NCI-H446 (cell line): Measurements from ENCODE around the gene ICA1.
"Not testable (repeated sequence)": the region's sequence is repeated elsewhere in the genome, so short reads cannot be mapped to it uniquely, and the experiment has no call there.

Experiments used
- DNase-seq, 2 experiments: peaks; one replicate each; lab custom pipeline; 2025; lab: John Stamatoyannopoulos, UW

The ICA1 gene

GRCh38 chr7:8129318-8129659 is 132.7 kb downstream of the ICA1 start:
- DNase-seq, result no peak

GRCh38 chr7:8128449-8129317 is 133.3 kb downstream of the ICA1 start:
- DNase-seq, result no peak

DNA sequence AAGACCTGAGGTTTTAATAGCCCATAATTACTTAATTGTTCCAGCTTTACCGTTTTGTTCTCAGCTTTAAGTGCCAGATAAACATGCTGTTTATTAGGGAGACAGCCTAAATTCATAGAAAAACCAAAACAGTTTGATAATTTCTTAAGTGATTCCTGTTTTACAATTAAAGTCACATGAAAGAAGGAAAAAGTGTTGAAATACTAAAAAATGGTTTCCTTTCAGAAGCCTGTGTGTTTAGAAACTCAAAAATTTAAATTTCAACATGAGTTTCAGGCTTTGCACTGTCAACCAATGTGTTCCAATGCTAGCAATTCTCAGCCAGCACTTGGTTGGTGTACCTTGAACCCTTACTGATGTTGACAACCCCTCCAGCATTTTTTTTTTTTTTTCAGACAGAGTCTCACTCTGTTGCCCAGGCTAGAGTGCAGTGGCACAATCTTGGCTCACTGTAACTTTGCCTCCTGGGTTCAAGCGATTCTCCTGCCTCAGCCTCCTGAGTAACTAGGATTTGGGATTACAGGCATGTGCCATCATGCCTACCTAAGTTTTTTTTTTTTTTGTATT is 135.3 kb downstream of the ICA1 start:
- DNase-seq, result no peak

DNA sequence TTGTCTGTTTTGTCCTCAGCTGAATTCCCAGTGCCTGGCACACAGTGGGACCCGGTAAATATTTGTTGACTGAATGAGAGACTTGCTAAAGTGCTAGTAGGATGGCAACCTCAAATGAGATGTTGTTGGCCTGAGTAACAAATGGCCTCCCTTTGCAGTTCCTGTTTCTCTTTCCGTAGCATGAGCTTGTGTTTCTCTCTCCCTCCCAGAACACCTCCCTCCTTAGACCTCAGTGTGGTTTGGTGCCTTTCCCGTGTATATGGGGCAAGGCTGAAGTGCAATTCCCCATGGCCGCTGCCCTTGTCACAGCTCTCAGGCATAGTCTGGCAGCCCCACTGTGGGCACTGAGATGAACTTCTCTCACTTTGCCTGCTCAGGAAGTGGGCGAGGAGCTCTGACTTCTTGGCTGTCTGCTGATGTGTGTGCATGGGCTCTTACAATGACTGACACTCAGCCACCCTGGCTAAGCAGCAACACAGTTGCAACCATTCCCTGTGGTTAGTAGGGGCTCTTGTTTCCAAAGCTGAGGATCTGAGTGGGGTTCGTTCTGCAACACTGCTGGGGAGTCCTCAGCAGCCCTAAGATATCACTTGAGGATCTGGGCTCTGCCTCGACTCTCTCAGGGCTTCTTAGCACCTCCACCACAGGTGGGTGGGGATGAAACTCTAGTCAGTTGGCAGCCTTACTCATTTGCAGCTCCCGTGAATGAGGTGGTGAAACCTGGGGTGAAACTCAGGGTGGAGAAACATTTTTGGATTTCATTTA is 136.1 kb downstream of the ICA1 start:
- no peak for DNase-seq

DNA sequence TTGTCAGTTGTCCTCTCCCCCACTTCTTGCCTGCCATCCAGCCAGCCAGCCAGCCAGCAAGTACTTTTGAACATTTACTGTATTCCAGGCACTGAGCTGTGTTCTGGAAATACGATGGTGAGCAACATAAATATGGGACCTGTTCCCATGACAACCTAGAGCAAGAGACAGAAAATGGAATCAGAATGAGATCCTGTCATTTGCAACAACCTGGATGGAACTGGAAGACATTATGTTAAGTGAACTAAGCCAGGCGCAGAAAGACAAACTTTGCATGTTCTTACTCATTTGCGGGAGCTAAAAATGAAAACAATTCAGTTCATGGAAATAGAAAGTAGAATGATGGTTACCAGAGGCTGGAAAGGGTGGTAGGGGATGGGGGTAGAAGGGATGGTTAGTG is 140.7 kb downstream of the ICA1 start:
- DNase-seq, result no peak

DNA sequence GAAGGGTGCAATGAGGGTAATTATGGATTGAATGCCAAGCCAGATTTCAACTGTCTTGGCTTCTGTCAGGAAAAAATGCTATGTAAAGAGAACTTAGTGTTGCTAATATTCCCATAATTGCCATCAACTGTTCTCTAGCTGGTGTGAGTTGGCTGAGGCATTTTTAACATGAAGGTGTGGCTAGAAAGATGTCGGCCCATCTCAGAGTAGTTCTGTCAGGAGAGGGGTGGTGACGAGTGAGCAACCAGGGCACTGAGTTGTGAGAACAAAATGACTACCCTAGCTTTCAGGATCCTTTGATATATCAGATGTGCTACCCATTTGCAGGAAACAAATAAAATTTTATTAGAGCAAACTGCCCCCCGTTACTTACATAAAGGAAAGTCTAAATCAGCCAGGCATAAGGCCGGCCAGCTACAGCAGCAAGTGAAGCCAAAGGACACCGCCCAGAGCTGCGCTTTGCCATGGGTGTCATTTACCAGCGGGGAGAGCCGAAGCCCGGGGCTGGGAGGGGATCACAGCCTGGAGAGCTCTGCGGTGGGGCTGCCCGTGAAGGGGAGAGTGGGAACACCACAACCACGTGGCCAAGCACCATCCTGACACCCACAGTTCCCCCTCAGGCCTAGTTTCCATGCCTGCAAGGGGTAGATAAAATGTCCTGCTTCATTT is 141.4 kb downstream of the ICA1 start:
- no peak for DNase-seq

DNA sequence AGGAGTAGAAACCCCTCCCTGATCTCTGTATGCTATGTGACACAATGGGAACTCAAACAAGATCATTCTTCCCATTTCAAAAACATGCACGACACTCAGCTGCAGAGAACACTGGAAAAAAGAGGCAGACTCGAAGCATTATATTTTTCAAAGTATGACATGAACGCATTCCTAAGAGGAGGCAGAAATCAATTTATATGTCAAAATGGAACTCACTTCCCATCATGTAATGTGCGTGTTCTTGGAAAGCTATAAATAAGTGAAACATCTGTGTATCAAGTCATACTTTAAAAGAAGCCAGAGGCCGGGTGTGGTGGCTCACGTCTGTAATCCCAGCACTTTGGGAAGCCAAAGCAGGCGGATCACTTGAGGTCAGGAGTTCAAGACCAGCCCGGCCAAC is 142.7 kb downstream of the ICA1 start:
- no peak for DNase-seq

DNA sequence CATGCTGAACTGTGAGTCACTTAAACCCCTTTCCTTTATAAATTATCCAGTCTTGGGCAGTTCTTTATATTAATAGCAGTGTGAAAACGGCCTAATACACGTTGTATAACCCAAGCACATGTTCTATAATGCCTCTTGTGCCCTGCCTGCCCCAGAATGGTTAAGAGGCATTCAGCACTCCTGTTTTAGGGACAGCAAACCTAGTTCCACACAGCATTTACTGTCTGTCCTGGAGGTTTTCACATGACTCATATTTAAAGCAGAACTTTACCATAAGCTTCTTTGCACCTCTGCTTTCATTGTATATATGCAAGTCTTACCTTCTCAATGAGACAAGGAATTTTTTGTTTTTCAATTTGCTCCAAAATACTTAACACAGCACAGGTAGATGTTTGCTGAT is 144.8 kb downstream of the ICA1 start:
- no peak for DNase-seq

GRCh38 chr7:8115547-8116402 is 146.2 kb downstream of the ICA1 start:
- DNase-seq, result no peak

DNA sequence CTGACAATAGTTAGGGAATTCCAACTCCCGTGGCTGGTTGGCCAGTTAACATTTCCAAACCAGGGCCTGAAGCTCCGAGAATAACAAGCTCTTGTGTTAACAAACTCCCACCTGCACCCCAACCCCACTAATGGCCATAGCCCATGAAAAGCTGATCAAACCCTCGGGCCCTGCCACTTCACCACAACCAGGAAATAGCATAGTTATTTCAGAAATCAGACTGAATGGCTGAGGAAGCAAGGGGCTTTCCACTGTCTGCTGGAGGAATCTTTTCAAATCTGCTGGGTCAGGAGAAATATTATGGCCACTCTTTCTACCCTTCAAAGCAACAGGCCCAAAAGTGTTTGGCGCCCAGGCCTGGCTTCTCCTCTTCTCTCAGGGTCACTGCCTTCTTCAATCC is 147.8 kb downstream of the ICA1 start:
- DNase-seq, result no peak

DNA sequence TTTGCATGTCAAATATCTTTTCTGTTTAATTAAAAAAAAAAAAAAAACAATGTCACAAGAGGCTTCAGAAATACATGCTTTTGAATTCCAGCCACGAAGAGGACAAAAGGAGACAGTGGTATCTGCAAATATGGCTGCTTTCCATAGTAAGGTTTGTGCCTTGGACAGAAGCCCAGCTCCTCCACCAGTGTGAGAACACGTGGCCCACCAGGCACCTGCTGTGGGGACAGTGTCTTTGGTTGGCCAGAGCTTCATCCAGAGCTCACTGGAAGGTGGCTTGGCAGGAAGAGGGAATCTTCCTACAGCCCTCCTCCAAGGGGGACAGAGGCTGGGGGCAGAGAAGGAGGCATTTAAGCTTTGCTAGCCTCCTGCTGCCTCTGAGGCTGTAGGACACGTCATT is 148.8 kb downstream of the ICA1 start:
- peak in 1 of 2 experiments; percentile 32 for DNase-seq

DNA sequence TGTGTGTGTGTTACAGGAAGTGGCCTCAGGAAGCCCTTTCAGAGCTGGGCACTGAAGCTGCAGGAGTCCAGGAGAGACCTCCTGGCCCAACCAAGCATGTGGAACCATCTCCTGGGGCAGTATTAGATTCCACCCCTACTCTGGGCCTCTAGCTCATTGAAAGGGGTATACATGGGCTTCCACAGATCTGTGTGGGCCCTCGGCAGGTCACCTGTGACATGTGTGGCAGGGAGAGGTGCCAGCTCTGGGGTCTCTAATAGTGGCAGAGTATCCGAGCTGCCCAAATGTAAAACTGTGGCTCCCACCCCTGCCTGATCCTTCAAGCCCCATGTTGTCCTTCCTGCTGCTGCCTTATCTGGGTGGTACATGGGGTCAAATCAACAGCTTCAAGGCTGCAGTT is 149.3 kb downstream of the ICA1 start:
- DNase-seq, result no peak

DNA sequence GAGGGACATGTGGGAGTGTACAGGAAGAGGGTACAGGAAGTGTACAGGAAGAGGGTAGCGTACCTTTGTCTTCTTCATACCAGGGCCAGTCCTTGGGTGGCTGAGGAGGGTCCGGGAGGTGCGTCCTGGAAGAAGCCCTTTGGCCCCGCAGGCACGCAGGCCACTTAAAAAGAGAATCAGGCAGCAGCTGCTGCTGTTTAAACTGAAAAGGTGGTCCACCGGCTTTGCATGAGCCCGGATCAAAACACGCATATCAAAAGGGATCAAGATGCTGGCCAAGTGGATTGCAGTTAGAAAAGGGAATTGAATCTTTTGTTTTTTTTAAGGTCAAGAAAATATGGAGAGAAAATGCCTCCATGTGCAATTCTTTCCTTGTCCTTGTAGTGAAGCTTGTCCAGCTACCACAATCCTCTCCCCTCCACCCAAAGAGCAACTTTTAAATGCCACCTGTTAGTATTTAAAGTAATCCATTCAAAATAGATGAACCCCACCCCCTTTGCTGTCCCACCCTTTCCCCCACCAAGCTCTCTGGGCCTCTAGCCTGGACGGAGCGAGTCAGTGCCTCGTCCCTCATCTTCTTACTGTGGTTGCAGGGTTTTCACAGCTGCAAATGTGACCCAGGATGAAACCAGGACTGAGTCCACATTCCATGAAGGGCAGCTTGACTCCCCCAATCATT is 150.5 kb downstream of the ICA1 start:
- DNase-seq, result no peak

DNA sequence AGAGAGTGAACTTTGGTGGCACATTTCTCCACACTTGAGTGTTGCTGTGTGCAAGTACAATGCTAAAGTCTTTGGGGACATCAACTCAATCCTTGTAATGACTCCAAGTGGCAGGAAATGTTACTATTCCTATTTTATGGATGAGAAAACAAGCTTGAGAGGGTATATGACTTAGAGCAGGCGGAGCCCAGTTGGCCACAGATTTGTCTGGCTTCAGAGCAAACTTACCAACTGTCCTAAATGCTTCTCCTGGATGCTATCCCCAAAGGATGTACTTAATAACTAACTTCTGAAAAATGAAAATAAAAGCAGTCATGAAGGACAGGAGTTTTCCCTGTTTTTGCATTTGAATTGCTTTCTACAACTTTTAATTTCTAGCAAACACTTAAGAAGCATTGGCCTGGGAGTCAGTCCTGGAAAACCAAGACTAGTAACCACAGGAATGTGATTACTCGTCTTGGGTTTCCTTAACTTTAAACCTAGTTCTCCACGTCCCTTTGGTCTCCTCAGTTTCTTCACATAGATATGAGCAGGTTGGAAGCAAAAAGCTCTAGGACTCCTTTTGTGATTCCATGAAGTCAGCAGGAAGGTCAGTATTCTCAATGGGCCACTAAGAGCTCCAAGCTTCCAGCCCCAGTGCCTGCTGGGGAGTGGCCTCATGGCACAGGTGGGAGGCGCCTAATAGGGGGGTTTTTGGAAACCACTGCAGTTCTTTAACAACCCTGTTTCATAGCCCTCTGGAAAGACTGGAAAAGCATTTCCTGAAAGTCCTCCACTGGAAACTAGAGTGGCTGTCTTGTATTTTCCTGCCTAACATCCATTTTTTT is 152.6 kb downstream of the ICA1 start:
- DNase-seq, result no peak

DNA sequence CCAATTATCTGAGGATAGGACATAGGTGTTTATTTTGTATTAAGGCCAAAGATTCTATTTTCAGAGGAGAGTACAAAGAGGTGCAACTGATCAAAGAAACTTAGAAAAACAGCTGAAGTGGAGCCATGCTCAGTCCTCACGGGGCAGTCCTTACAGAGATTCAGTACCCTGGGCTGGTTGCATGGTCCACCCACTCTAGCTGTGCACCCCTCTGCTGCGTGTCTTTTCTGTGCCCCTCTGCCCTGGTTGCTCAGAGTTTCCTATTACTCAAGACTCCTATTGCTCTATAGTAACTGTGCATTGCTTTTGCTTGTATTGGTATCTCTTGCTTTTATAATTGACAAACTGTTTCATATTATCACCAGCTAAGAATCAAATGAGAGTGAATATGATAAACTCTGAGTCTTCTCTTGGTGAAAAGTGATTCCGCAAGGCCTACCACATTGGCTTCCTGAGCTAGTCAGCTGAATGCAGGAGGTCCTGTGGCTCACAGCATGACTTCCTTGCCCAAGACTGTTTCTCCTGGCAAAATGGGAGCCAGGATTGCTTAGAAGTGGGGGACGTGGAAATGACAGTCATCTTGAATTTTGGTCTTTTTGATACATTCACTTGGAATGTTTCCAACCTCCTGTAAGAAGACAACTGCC is 156.4 kb downstream of the ICA1 start:
- no peak for DNase-seq

GRCh38 chr7:8103282-8103681 is 158.7 kb downstream of the ICA1 start:
- no peak for DNase-seq

- DNase-seq, result not testable (repeated sequence)
Observed at GRCh38 chr7:8101292-8101691, 160.7 kb downstream of the ICA1 start.

DNA sequence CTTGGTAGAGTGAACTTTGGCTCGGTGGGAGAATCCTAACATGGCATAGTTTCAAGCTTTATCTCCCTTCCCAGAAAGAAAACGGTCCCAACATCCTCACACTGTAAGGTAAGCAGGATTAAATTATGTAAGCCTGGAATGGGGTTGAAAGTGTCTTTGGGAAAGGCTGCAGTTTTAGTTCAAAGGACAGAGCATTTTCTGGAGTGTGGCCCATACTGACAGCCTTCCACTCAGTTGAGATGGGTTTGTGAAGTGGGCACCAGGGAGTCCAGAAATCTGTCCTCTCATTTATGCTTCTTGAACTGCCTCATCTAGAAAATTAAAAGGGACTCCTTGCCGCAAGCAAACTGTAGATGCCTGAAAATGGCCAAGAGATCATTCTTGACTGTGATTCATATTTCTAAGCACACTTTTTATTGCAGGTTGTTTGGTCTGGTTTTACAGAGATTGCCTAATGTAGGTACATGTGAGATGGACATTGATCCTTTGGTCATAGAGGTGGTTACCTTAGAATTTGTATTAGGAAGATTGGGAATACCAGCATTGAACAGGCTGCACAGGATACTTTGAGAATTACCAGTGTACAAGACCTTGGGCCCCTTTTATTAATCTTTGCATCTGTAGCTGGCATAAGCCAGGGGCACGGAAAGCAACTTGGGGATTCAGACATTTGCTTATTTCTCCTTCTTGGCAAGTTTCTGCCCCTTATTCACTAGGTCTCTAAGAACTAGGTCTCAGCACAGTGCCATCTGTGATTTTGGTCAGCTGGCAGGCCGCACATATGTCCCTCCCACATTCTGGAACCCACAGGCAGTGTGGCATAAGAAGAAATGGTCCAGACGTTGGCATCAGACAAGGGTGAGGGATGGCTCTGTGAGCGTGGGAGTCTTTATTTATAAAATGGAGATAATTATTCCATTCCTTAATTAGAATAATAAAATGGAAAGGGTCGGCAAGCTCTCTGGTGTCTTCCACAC is 167.5 kb downstream of the ICA1 start:
- DNase-seq, result no peak
